Right lobe of liver (tissue), 6 donors: Measurements from ENCODE around the gene DCDC2. TPM values are rescaled to one million over a fixed set of nuclear protein-coding genes. Genes with fewer than 3 reads are reported as not detected.

Experiments
- ATAC-seq, 4 donors: fragments of 200-7000 bp; cut with Tn5 transposase; one replicate each; pipeline ENCODE4 v1.9.1; 2020; ENCODE audit warnings: mild to moderate bottlenecking in 4 of 4, moderate library complexity in 4 of 4
- DNase-seq, 3 donors: peaks; one replicate each; pipeline ENCODE4 v3.0.0-alpha.2; 2020
- H3K27ac ChIP-seq, 3 donors: fragments of 200-600 bp; one replicate each; pipeline ENCODE4 v1.8.0; 2022
- H3K27me3 ChIP-seq, 2 donors: fragments of 200-600 bp; one replicate each; pipeline ENCODE4 v1.8.0; 2022
- H3K36me3 ChIP-seq, 4 donors: fragments of 200-600 bp; sonication (generic) in 1 of 4; one replicate each; pipeline versions ENCODE4 v1.5.1 to v1.8.0; 2017 to 2022; ENCODE audit warnings: control low read depth in 1 of 4
- H3K4me1 ChIP-seq, 4 donors: fragments of 200-600 bp; sonication (generic) in 1 of 4; one replicate each; pipeline versions ENCODE4 v1.5.1 to v1.8.0; 2017 to 2022; ENCODE audit warnings: control low read depth in 1 of 4
- H3K4me3 ChIP-seq, 3 donors: fragments of 200-600 bp; one replicate each; pipeline ENCODE4 v1.8.0; 2022
- H3K9me3 ChIP-seq, 4 donors: fragments of 200-600 bp; sonication (generic) in 1 of 4; one replicate each; pipeline versions ENCODE4 v1.5.1 to v1.8.0; 2017 to 2022; ENCODE audit warnings: control low read depth in 1 of 4
- POLR2A ChIP-seq: fragments of 450-650 bp; IDR thresholded peaks from one replicate; pipeline ENCODE4 v1.6.1; 2017; ENCODE audit warnings: antibody characterized with exemption, mild to moderate bottlenecking
- WGBS: methylation state at CpG from one replicate; pipeline ENCODE4 v1.1.6; 2018; ENCODE audit warnings: low coverage, low lambda C conversion rate; ENCODE audit not compliant: insufficient coverage; ENCODE audit errors: missing lambda C conversion rate; 5-methylcytosine and 5-hydroxymethylcytosine counted together
- intact Hi-C, 2 donors: fragments of 100-400 bp; cut with DNase I; formaldehyde crosslinking; loops; one replicate each; pipeline versions ENCODE4 v1.11.2 to v1.14.1; 2022
- total RNA-seq, 6 experiments: library from RNA; depleted of rRNA in 2 of 6; stranded (reverse); fragments of >200 nt in 2 of 6; fragmentation: NEBNext Ultra II Directional in 3 of 6; extraction: Animal tissue kit (Norgen Biotek cat#: 25700) in 3 of 6; gene quantifications; one replicate each; pipeline versions ENCODE4 v1.1.0 to v1.2.4, GENCODE V29; 2016 to 2023
- TF ChIP-seq, protein P1 (sequence below), 4 donors: fragments of 200-600 bp in 3 of 4; fragments of 450-650 bp in 1 of 4; IDR thresholded peaks; one replicate each; pipeline versions ENCODE4 v1.5.1 to v1.8.0; 2016 to 2022; ENCODE audit warnings: antibody characterized with exemption in 4 of 4, mild to moderate bottlenecking in 2 of 4
- donor health status: DM: no; HTN: yes; CAD: no.
- donor health status: DM: no; HTN: no; CAD: no.
- donor health status: DM: no; HTN: no; CAD: no.
- donor health status: DM: no; HTN: yes; CAD: no.
- donor health status: DM: no; HTN: yes; CAD: no.

The DCDC2 gene
- total RNA-seq, 6 experiments from 2014 or later, result 0.68 to 3.8 (median 0.92) TPM

DNA sequence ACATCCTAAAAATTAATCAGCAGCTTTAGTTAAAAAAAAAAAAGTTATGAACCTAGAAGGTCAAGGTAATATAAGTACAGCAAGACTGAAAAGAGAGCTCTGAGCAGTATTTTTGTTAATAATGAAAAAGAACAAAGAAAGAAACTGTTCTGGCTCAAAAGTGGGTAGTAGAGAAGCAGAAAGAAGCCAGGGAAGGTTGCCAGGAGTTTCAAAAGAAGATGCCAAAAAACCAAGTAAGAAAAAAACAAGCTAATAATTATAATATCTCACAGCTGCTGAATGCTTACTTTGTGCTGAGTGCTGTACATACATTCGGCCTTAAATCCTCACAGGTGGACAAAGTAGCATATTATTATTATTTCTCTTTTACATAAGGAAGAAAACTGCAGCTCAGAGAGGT lies 200.0 kb downstream of the DCDC2 start:
- Histone ChIP-seq H3K27ac (no peak overlapping the region), H3K27me3 (no peaks in the 10 kb centered on the region), H3K36me3 (no peaks in the 10 kb centered on the region), H3K4me1 (no peaks in the 10 kb centered on the region), H3K9me3 (no peaks in the 10 kb centered on the region), H3K4me3 (no peak overlapping the region)
- ATAC-seq (no peak), DNase-seq (no peak)
- intact Hi-C loops, result no loop called here
- 33% methylated on average over 1 of the region's 1 CpG for WGBS
- TF ChIP-seq, protein P1, sequence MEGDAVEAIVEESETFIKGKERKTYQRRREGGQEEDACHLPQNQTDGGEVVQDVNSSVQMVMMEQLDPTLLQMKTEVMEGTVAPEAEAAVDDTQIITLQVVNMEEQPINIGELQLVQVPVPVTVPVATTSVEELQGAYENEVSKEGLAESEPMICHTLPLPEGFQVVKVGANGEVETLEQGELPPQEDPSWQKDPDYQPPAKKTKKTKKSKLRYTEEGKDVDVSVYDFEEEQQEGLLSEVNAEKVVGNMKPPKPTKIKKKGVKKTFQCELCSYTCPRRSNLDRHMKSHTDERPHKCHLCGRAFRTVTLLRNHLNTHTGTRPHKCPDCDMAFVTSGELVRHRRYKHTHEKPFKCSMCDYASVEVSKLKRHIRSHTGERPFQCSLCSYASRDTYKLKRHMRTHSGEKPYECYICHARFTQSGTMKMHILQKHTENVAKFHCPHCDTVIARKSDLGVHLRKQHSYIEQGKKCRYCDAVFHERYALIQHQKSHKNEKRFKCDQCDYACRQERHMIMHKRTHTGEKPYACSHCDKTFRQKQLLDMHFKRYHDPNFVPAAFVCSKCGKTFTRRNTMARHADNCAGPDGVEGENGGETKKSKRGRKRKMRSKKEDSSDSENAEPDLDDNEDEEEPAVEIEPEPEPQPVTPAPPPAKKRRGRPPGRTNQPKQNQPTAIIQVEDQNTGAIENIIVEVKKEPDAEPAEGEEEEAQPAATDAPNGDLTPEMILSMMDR (IDR thresholded peaks at IDR 0.05), result no peak
- no peak for TF ChIP-seq POLR2A

DNA sequence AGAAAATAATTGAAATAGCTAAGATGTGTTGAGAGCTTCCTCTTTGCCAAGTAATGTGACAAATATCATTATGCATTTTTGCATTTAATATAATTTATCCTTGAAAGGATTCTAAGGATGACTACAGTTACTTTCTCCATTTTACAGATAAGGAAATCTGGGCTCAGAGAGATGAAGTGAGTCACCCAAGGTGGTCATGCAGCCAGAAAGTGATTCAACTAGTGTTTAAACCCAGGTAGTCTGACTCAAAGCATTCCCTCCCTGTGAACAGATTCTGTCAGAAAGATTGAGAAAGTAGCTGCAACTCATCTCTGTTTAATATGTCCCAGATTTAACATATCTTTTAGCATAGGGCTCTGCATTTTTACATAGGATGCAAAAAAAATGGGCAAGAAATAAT lies 203.7 kb downstream of the DCDC2 start:
- H3K9me3 ChIP-seq, result no peaks in the 10 kb centered on the region
- H3K36me3 ChIP-seq, result no peaks in the 10 kb centered on the region
- DNase-seq (no peak), ATAC-seq (no peak)
- H3K27ac ChIP-seq, result no peak overlapping the region
- H3K27me3 ChIP-seq, result no peaks in the 10 kb centered on the region
- TF ChIP-seq POLR2A, result no peak
- TF ChIP-seq, protein P1 (IDR thresholded peaks at IDR 0.05), result no peak
- H3K4me1 ChIP-seq, result no peaks in the 10 kb centered on the region
- intact Hi-C loops, result no loop called here
- no peak overlapping the region for H3K4me3 ChIP-seq

DNA sequence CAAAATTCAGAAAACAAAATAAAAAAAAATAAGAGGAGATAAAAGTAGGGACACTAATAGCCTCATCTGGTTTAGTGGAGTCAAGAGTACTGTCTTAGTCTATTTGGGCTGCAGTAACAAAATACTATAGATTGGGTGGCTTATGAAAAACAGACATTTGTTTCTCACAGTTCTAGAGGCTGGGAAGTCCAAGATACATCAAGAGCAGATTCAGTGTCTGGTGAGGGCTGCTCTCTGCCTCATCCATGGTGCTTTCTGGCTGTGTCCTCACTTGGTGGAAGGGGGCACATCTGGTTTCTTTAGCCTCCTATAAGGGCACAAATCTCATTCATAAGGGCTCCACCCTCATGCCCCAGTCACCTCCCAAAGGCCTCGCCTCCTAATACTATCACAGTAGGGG lies 205.8 kb downstream of the DCDC2 start:
- H3K9me3 ChIP-seq, result no peaks in the 10 kb centered on the region
- H3K27ac ChIP-seq, result no peak overlapping the region
- H3K36me3 ChIP-seq, result no peaks in the 10 kb centered on the region
- H3K4me3 ChIP-seq, result no peak overlapping the region
- intact Hi-C loops, result no loop called here
- TF ChIP-seq, protein P1 (IDR thresholded peaks at IDR 0.05), result no peak
- TF ChIP-seq POLR2A, result no peak
- no peaks in the 10 kb centered on the region for H3K27me3 ChIP-seq
- ATAC-seq, result no peak
- 40% methylated on average over 1 of the region's 1 CpG for whole genome bisulfite sequencing
- no peaks in the 10 kb centered on the region for H3K4me1 ChIP-seq
- DNase-seq, result no peak

DNA sequence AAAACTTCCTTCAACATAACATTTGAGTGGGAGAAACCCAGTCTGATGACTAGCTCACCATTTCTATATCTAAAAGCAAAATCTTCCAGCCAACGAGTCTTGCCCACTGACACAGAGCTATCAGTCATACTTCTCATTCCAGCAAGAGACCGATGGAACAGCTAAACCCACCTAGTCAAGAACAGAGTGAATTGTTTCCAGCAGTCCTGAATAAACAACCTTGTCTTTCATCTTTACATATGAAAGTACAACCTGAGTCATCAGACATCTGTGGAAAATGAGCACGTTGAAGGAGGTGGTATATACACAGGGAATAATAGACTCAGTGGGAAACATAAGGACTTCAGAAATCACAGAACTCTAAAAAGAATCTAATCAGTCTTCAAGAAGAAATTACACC lies 208.0 kb downstream of the DCDC2 start:
- intact Hi-C loops, result no loop called here
- no peak for ATAC-seq
- H3K27me3 ChIP-seq, result no peaks in the 10 kb centered on the region
- H3K27ac ChIP-seq, result no peak overlapping the region
- WGBS, result 63% methylated on average over 3 of the region's 3 CpGs
- no peak for TF ChIP-seq POLR2A
- TF ChIP-seq, protein P1 (IDR thresholded peaks at IDR 0.05), result no peak
- no peak overlapping the region for H3K4me3 ChIP-seq
- no peaks in the 10 kb centered on the region for H3K9me3 ChIP-seq
- H3K4me1 ChIP-seq, result no peaks in the 10 kb centered on the region
- no peak for DNase-seq
- H3K36me3 ChIP-seq, result no peaks in the 10 kb centered on the region

DNA sequence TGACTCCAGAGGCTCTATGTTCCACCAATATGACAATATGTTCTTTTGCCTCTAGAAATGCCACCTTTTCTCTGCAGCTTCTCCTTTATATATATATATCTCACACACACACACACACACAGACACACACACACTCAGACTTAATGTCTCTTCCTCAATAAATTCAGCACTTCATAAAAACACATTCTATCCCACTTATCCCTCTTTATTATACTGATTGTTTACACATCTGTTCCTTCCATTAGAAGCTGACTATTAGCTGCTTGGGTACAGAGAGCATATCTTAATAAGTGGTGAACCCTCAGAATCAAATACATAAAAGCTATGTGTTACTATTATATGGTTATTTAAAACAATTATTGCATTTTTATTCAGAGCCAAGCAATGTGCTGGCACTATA lies 208.6 kb downstream of the DCDC2 start:
- H3K4me1 ChIP-seq, result no peaks in the 10 kb centered on the region
- TF ChIP-seq, protein P1 (IDR thresholded peaks at IDR 0.05), result no peak
- TF ChIP-seq POLR2A, result no peak
- H3K9me3 ChIP-seq, result no peaks in the 10 kb centered on the region
- ATAC-seq (no peak), DNase-seq (no peak)
- intact Hi-C loops, result no loop called here
- H3K36me3 ChIP-seq, result no peaks in the 10 kb centered on the region
- H3K4me3 ChIP-seq, result no peak overlapping the region
- H3K27ac ChIP-seq, result no peak overlapping the region
- no peaks in the 10 kb centered on the region for H3K27me3 ChIP-seq
